RWPE2 (cell line): ENCODE measurements around the gene LNPK.
"Not testable (repeated sequence)": the region's sequence is repeated elsewhere in the genome, so short reads cannot be mapped to it uniquely, and the experiment has no call there.

Experiments used
- ATAC-seq: fragments of 200-7000 bp; cut with Tn5 transposase; 3 replicates; pipeline ENCODE4 v1.9.1; 2021; ENCODE audit warnings: low read depth
- DNase-seq: peaks from one replicate; pipeline ENCODE4 v3.0.0-alpha.2; 2020; ENCODE audit warnings: low spot score
- H3K27ac ChIP-seq: fragments of 450-650 bp; 2 replicates; pipeline ENCODE4 v1.5.1; 2017; ENCODE audit warnings: mild to moderate bottlenecking; ENCODE audit not compliant: poor library complexity, severe bottlenecking
- H3K27me3 ChIP-seq: fragments of 250-450 bp; sonication (Bioruptor Pico); 2 replicates; pipeline ENCODE4 v1.5.1; 2021; ENCODE audit warnings: mild to moderate bottlenecking, moderate library complexity; ENCODE audit not compliant: insufficient read depth, poor library complexity, severe bottlenecking
- H3K36me3 ChIP-seq: fragments of 250-450 bp; sonication (Bioruptor Pico); 2 replicates; pipeline ENCODE4 v1.5.1; 2020; ENCODE audit warnings: low read depth, mild to moderate bottlenecking, moderate library complexity
- H3K4me1 ChIP-seq: fragments of 250-450 bp; sonication (Bioruptor Pico); 2 replicates; pipeline ENCODE4 v1.5.1; 2021; ENCODE audit warnings: mild to moderate bottlenecking, moderate library complexity; ENCODE audit not compliant: insufficient read depth, poor library complexity, severe bottlenecking
- H3K4me3 ChIP-seq: fragments of 250-450 bp; sonication (Bioruptor Pico); 2 replicates; pipeline ENCODE4 v1.5.1; 2021; ENCODE audit warnings: mild to moderate bottlenecking, moderate library complexity; ENCODE audit not compliant: severe bottlenecking
- H3K9me3 ChIP-seq: fragments of 250-450 bp; sonication (Bioruptor Pico); 2 replicates; pipeline ENCODE4 v1.5.1; 2021; ENCODE audit warnings: mild to moderate bottlenecking, moderate library complexity; ENCODE audit not compliant: severe bottlenecking
- TF ChIP-seq, protein P1 (sequence below): fragments of 450-650 bp; IDR thresholded peaks from one replicate; pipeline ENCODE4 v1.5.1; 2017; ENCODE audit warnings: mild to moderate bottlenecking, moderate library complexity; ENCODE audit not compliant: poor library complexity, severe bottlenecking

The LNPK gene

GRCh38 chr2:175976391-175977157 is 25.5 kb downstream of the LNPK start:
- DNase-seq, result no peak
- peak; percentile 84 for ATAC-seq
- TF ChIP-seq, protein P1, sequence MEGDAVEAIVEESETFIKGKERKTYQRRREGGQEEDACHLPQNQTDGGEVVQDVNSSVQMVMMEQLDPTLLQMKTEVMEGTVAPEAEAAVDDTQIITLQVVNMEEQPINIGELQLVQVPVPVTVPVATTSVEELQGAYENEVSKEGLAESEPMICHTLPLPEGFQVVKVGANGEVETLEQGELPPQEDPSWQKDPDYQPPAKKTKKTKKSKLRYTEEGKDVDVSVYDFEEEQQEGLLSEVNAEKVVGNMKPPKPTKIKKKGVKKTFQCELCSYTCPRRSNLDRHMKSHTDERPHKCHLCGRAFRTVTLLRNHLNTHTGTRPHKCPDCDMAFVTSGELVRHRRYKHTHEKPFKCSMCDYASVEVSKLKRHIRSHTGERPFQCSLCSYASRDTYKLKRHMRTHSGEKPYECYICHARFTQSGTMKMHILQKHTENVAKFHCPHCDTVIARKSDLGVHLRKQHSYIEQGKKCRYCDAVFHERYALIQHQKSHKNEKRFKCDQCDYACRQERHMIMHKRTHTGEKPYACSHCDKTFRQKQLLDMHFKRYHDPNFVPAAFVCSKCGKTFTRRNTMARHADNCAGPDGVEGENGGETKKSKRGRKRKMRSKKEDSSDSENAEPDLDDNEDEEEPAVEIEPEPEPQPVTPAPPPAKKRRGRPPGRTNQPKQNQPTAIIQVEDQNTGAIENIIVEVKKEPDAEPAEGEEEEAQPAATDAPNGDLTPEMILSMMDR, result no peak
- Histone ChIP-seq H3K4me1 (no peaks in the 10 kb centered on the region), H3K27me3 (no peaks in the 10 kb centered on the region), H3K36me3 (peaks cover 21% of the 10 kb centered on the region), H3K4me3 (no peak overlapping the region), H3K27ac (no peak overlapping the region), H3K9me3 (no peaks in the 10 kb centered on the region)

GRCh38 chr2:175973373-175973772 is 28.7 kb downstream of the LNPK start:
- no peaks in the 10 kb centered on the region for H3K4me1 ChIP-seq
- H3K9me3 ChIP-seq, result no peaks in the 10 kb centered on the region
- ATAC-seq, result no peak
- H3K27me3 ChIP-seq, result no peaks in the 10 kb centered on the region
- H3K36me3 ChIP-seq, result peaks cover 30% of the 10 kb centered on the region
- H3K4me3 ChIP-seq, result no peak overlapping the region
- H3K27ac ChIP-seq, result no peak overlapping the region
- TF ChIP-seq, protein P1, result no peak
- no peak for DNase-seq

DNA sequence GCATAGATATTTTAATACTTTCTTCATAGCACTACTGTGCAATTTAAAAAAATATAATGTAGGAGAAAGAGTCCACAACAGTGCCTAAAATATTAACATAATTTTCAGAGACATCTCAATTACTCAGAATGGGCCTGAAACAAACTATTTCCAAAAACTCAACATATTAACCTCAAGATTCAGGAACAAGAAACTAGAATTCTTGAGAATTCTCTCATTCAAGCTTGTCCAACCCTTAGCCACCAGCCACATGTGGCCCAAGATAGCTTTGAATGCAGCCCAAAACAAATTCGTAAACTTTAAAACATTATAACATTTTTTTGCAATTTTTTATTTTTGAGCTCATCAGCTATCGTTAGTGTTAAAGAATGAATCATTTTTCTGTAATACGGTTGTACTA is 35.2 kb downstream of the LNPK start:
- Histone ChIP-seq H3K4me3 (no peak overlapping the region), H3K27me3 (no peaks in the 10 kb centered on the region), H3K9me3 (no peaks in the 10 kb centered on the region), H3K27ac (no peak overlapping the region), H3K36me3 (peaks cover 38% of the 10 kb centered on the region), H3K4me1 (no peaks in the 10 kb centered on the region)
- TF ChIP-seq, protein P1, result no peak
- ATAC-seq, result no peak
- DNase-seq, result no peak

- TF ChIP-seq, protein P1, result no peak
Observed at GRCh38 chr2:175965773-175966172, 36.3 kb downstream of the LNPK start.

DNA sequence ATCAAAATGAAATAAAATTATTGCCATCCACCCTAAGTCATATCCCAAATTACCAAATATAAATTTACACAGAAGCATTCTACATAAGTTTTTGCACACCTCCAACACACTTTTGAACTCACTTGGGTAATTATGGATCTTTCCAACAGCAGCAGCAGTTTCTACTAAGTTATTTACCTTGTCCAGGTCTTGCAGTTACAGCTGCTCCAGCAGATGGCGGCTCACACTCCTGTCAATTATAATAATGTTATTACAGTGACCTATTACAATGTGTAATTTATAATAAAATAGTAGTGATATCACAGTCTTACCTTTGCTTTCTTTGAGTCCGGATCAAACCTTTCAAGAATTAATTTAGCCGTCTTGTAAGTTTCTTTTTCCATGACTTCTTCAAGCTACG is 37.9 kb downstream of the LNPK start:
- Histone ChIP-seq H3K36me3 (peaks cover 22% of the 10 kb centered on the region), H3K27me3 (no peaks in the 10 kb centered on the region), H3K4me1 (no peaks in the 10 kb centered on the region), H3K9me3 (no peaks in the 10 kb centered on the region), H3K4me3 (no peak overlapping the region), H3K27ac (no peak overlapping the region)
- TF ChIP-seq, protein P1, result peak; percentile 32
- DNase-seq, result no peak
- no peak for ATAC-seq

More at GRCh38 chr2:175965773-175966172, 36.3 kb downstream of the LNPK start:
- Histone ChIP-seq H3K4me1 (no peaks in the 10 kb centered on the region), H3K4me3 (no peak overlapping the region), H3K27me3 (no peaks in the 10 kb centered on the region), H3K27ac (no peak overlapping the region), H3K36me3 (peaks cover 34% of the 10 kb centered on the region), H3K9me3 (no peaks in the 10 kb centered on the region)
- no peak for ATAC-seq
- no peak for DNase-seq

- ATAC-seq, result not testable (repeated sequence)
Observed at GRCh38 chr2:175963171-175963570, 38.9 kb downstream of the LNPK start.

More at GRCh38 chr2:175963171-175963570, 38.9 kb downstream of the LNPK start:
- H3K4me3 ChIP-seq, H3K27ac ChIP-seq, H3K9me3 ChIP-seq, DNase-seq, H3K4me1 ChIP-seq, H3K27me3 ChIP-seq: not testable (repeated sequence)
- H3K36me3 ChIP-seq, result peaks cover 22% of the 10 kb centered on the region
